Suprapubic skin (tissue), 4 donors: Measurements from ENCODE around the gene ACOT11. TPM values are rescaled to one million over a fixed set of nuclear protein-coding genes. Genes with fewer than 3 reads are reported as not detected.

Experiments
- DNase-seq, 2 donors: peaks; one replicate each; pipeline ENCODE4 v3.0.0-alpha.2; 2019; ENCODE audit warnings: low spot score in 2 of 2
- H3K27ac ChIP-seq: fragments of 200-600 bp; sonication (generic); one replicate; pipeline ENCODE4 v1.5.1; 2019
- H3K27me3 ChIP-seq: fragments of 200-600 bp; sonication (generic); one replicate; pipeline ENCODE4 v1.5.1; 2019
- H3K36me3 ChIP-seq: fragments of 200-600 bp; sonication (generic); one replicate; pipeline ENCODE4 v1.5.1; 2019
- H3K4me1 ChIP-seq: fragments of 200-600 bp; sonication (generic); one replicate; pipeline ENCODE4 v1.5.1; 2019
- H3K4me3 ChIP-seq: fragments of 200-600 bp; sonication (generic); one replicate; pipeline ENCODE4 v1.5.1; 2019; ENCODE audit warnings: mild to moderate bottlenecking
- H3K9me3 ChIP-seq: fragments of 200-600 bp; sonication (generic); one replicate; pipeline ENCODE4 v1.5.1; 2019
- EP300 ChIP-seq: sonication (generic); formaldehyde crosslinking; IDR thresholded peaks from one replicate; pipeline ENCODE4 v1.6.1; 2017; ENCODE audit warnings: antibody characterized with exemption
- POLR2A ChIP-seq, 2 donors: fragments of 450-650 bp; IDR thresholded peaks; one replicate each; pipeline ENCODE4 v1.6.1; 2017; ENCODE audit warnings: antibody characterized with exemption in 2 of 2, mild to moderate bottlenecking in 2 of 2, moderate library complexity in 2 of 2
- POLR2AphosphoS5 ChIP-seq, 3 donors: sonication (generic); formaldehyde crosslinking; IDR thresholded peaks; one replicate each; pipeline ENCODE4 v1.6.1; 2017; ENCODE audit warnings: antibody characterized with exemption in 3 of 3
- WGBS: methylation state at CpG from one replicate; pipeline ENCODE4 v1.1.5; 2018; 5-methylcytosine and 5-hydroxymethylcytosine counted together
- total RNA-seq, 4 donors: library from RNA; depleted of rRNA; stranded (reverse); fragments of >200 nt; gene quantifications; one replicate each; pipeline ENCODE4 v1.1.0, GENCODE V29; 2016
- TF ChIP-seq, protein P1 (sequence below), 2 donors: fragments of 200-600 bp in 1 of 2; fragments of 450-650 bp in 1 of 2; sonication (generic) in 1 of 2; IDR thresholded peaks; one replicate each; pipeline ENCODE4 v1.5.1; 2016 to 2019; ENCODE audit warnings: antibody characterized with exemption in 2 of 2, mild to moderate bottlenecking in 1 of 2, moderate library complexity in 1 of 2

Gene ACOT11
- 1 to 10 TPM; 4.7 to 8.5 (median 6.9) TPM for total RNA-seq

GRCh38 chr1:54547601-54548388 is at the start of gene ACOT11:
TSS of gene ACOT11 (plus strand) at chr1:54548228. CDS start at chr1:54548310, 82 bp downstream.
- H3K4me1 ChIP-seq = peaks cover 17% of the 10 kb centered on the region
- peak within 1 kb of the TSS; percentile 20 for H3K4me3 ChIP-seq
- 31% methylated on average over 23 of the region's 25 CpGs for WGBS
- DNase-seq = peak; percentile 78 to 85
- TF ChIP-seq POLR2A (IDR thresholded peaks at IDR 0.05) = no peak
- TF ChIP-seq, protein P1, sequence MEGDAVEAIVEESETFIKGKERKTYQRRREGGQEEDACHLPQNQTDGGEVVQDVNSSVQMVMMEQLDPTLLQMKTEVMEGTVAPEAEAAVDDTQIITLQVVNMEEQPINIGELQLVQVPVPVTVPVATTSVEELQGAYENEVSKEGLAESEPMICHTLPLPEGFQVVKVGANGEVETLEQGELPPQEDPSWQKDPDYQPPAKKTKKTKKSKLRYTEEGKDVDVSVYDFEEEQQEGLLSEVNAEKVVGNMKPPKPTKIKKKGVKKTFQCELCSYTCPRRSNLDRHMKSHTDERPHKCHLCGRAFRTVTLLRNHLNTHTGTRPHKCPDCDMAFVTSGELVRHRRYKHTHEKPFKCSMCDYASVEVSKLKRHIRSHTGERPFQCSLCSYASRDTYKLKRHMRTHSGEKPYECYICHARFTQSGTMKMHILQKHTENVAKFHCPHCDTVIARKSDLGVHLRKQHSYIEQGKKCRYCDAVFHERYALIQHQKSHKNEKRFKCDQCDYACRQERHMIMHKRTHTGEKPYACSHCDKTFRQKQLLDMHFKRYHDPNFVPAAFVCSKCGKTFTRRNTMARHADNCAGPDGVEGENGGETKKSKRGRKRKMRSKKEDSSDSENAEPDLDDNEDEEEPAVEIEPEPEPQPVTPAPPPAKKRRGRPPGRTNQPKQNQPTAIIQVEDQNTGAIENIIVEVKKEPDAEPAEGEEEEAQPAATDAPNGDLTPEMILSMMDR (IDR thresholded peaks at IDR 0.05) = peak in 1 of 2 donors; percentile 32
- H3K27ac ChIP-seq = no peak within 1 kb of the TSS
- no peaks in the 10 kb centered on the region for H3K36me3 ChIP-seq
- H3K27me3 ChIP-seq = no peaks in the 10 kb centered on the region
- H3K9me3 ChIP-seq = no peaks in the 10 kb centered on the region

GRCh38 chr1:54498383-54499096 is 49.5 kb upstream of the ACOT11 start:
- no peaks in the 10 kb centered on the region for H3K36me3 ChIP-seq
- TF ChIP-seq EP300 (no peak), POLR2A (IDR thresholded peaks at IDR 0.05) (no peak), POLR2AphosphoS5 (IDR thresholded peaks at IDR 0.05) (no peak)
- TF ChIP-seq, protein P1 (IDR thresholded peaks at IDR 0.05) = no peak
- H3K27me3 ChIP-seq = peaks cover 24% of the 10 kb centered on the region
- H3K4me3 ChIP-seq = peak overlapping the region; percentile 44
- WGBS = 78% methylated on average over 4 of the region's 4 CpGs
- H3K27ac ChIP-seq = no peak overlapping the region
- H3K9me3 ChIP-seq = no peaks in the 10 kb centered on the region
- peaks cover 13% of the 10 kb centered on the region for H3K4me1 ChIP-seq
- no peak for DNase-seq

GRCh38 chr1:54499097-54499359 is 49.0 kb upstream of the ACOT11 start:
- H3K27ac ChIP-seq = no peak overlapping the region
- DNase-seq = no peak
- peak overlapping the region; percentile 44 for H3K4me3 ChIP-seq
- TF ChIP-seq EP300 (no peak), POLR2A (IDR thresholded peaks at IDR 0.05) (no peak), POLR2AphosphoS5 (IDR thresholded peaks at IDR 0.05) (no peak)
- TF ChIP-seq, protein P1 (IDR thresholded peaks at IDR 0.05) = no peak
- H3K4me1 ChIP-seq = peaks cover 13% of the 10 kb centered on the region
- 14% methylated on average over 7 of the region's 9 CpGs for WGBS
- H3K36me3 ChIP-seq = no peaks in the 10 kb centered on the region
- H3K9me3 ChIP-seq = no peaks in the 10 kb centered on the region
- H3K27me3 ChIP-seq = peaks cover 24% of the 10 kb centered on the region

DNA sequence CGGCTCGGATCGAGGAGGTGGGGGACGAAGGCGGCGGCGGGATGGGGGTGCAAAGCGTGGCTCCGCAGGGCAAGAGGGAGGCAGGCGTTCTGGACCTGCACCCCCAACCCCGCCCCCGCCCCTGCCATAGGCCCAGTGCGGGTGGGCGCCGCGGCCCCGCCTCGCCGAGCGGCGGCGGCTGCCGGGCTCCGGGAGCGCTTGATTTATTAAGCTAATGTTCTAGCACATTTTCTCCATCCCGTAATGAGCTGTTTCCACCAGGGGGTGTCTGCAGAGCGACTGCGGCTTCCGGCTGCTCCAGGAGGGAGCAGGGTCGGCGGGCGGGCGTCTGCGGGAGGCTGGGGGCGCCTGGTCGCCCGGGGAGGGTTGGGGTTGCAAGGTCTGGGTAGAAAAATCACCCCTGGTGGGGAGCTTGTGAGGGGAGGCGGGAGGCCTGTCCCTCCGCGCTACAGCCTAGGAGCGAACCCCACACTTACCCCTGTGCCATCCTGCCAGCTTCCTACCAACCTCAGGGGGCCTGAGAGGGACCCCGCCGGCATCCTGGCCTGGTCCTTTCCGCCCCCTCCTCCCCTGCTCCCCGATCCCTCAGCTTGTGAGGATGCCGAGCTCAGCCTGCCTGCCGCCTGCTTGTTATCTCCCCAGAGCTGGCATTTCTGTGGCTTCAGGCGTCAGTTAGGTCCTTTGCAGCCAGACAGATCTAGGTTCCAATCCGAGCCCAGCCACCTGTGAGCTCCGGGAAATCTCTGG is 48.5 kb upstream of the ACOT11 start:
- H3K27ac ChIP-seq = no peak overlapping the region
- no peaks in the 10 kb centered on the region for H3K9me3 ChIP-seq
- H3K4me3 ChIP-seq = peak overlapping the region; percentile 44
- H3K36me3 ChIP-seq = no peaks in the 10 kb centered on the region
- peaks cover 13% of the 10 kb centered on the region for H3K4me1 ChIP-seq
- WGBS = 3% methylated on average over 9 of the region's 50 CpGs
- DNase-seq = no peak
- H3K27me3 ChIP-seq = peaks cover 24% of the 10 kb centered on the region
- no peak for TF ChIP-seq POLR2A (IDR thresholded peaks at IDR 0.05)
- TF ChIP-seq, protein P1 (IDR thresholded peaks at IDR 0.05) = peak in 1 of 2 donors; percentile 47

DNA sequence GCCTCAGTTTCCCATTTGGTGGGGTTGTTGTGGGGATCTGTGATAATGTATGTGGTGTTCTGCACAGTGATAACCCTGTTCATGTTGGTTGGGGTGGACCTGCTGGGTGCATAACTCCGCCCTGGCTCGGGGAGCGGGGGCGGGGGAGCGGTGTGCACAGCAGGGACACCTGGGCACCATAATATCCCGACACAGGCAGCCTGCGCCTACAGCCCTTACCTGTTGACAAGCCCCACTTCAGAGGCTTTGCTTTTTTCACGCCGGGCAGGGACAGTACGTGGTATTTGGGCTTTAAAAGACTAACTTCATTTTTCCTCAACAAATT is 48.0 kb upstream of the ACOT11 start:
- 57% methylated on average over 7 of the region's 10 CpGs for WGBS
- TF ChIP-seq POLR2AphosphoS5 (IDR thresholded peaks at IDR 0.05) (no peak), POLR2A (IDR thresholded peaks at IDR 0.05) (no peak), EP300 (no peak)
- TF ChIP-seq, protein P1 (IDR thresholded peaks at IDR 0.05) = no peak
- DNase-seq = no peak
- Histone ChIP-seq H3K27me3 (peaks cover 24% of the 10 kb centered on the region), H3K9me3 (no peaks in the 10 kb centered on the region), H3K4me1 (peaks cover 13% of the 10 kb centered on the region), H3K36me3 (no peaks in the 10 kb centered on the region), H3K4me3 (peak overlapping the region; percentile 44), H3K27ac (no peak overlapping the region)
